HCT116 (cell line): ENCODE measurements around the gene SUN3. TPM values are rescaled to one million over a fixed set of nuclear protein-coding genes. Genes with fewer than 3 reads are reported as not detected.

Source experiments
- ATAC-seq: fragments of 200-7000 bp; cut with Tn5 transposase; 2 replicates; pipeline ENCODE4 v1.9.1; 2020; ENCODE audit warnings: mild to moderate bottlenecking, moderate library complexity
- BruUV-seq: library from RNA; stranded (reverse); fragments of 400-500 nt; replicated peaks from 2 replicates; lab custom pipeline; 2021; lab: Mats Ljungman, UMichigan
- CTCF ChIA-PET: fragments of 300-600 bp; sonication (Branson Sonifier 250); formaldehyde crosslinking; loops from one replicate; lab custom pipeline; 2021; ENCODE audit warnings: antibody characterized with exemption; lab: Charles Lee
- POLR2A ChIA-PET: fragments of 300-600, 350-600 bp; sonication (Branson Sonifier 250); formaldehyde crosslinking; loops from one replicate; lab custom pipeline; 2021; ENCODE audit warnings: antibody characterized with exemption; lab: Charles Lee
- RAD21 ChIA-PET, 2 experiments: fragments of 300-600 bp; sonication (Branson Sonifier 250); formaldehyde crosslinking; loops; one replicate each; lab custom pipeline; 2023; ENCODE audit warnings: low total read pairs in 2 of 2; ENCODE audit not compliant: uncharacterized antibody in 2 of 2, unreplicated experiment in 2 of 2, low non-redundant PET in 1 of 2; lab: Charles Lee
- DNase-seq: peaks from one replicate; pipeline ENCODE4 v3.0.0-alpha.2; 2010; ENCODE audit warnings: low read depth, low spot score
- H2AFZ ChIP-seq: fragments of 200-600 bp; shearing (Covaris generic), sonication (generic); 2 replicates; pipeline ENCODE4 v1.6.1; 2017; ENCODE audit warnings: low read depth, mixed run types, mixed read lengths, antibody characterized with exemption, low read length; ENCODE audit not compliant: poor library complexity, severe bottlenecking
- H3K27ac ChIP-seq: 2 replicates; pipeline ENCODE4 v1.5.1; 2012; ENCODE audit warnings: low read depth, low read length
- H3K27me3 ChIP-seq: fragments of 200-600 bp; sonication (generic); 2 replicates; pipeline ENCODE4 v1.6.1; 2016; ENCODE audit warnings: mixed run types, low read length, mixed read lengths; ENCODE audit not compliant: insufficient read depth
- H3K36me3 ChIP-seq, 2 experiments: fragments of 200-500 bp in 1 of 2; fragments of 200-600 bp in 1 of 2; sonication (Bioruptor generic) in 1 of 2; sonication (generic) in 1 of 2; 2 replicates each; pipeline versions ENCODE4 v1.5.1 to v1.6.1; 2014 to 2016; ENCODE audit warnings: low read length in 2 of 2, inconsistent platforms in 1 of 2, mixed read lengths in 1 of 2, mixed run types in 1 of 2; ENCODE audit not compliant: insufficient read depth in 2 of 2, control insufficient read depth in 1 of 2
- H3K4me1 ChIP-seq, 2 experiments: fragments of 200-600 bp in 1 of 2; sonication (generic) in 1 of 2; 2 replicates each; pipeline versions ENCODE4 v1.5.1 to v1.6.1; 2012 to 2017; ENCODE audit warnings: low read length in 2 of 2, inconsistent platforms in 1 of 2, mild to moderate bottlenecking in 1 of 2, mixed read lengths in 1 of 2, mixed run types in 1 of 2, moderate library complexity in 1 of 2; ENCODE audit not compliant: insufficient read depth in 2 of 2, control insufficient read depth in 1 of 2
- H3K4me2 ChIP-seq: fragments of 200-600 bp; sonication (generic); 2 replicates; pipeline ENCODE4 v1.6.1; 2017; ENCODE audit warnings: mixed run types, low read length, mixed read lengths
- H3K4me3 ChIP-seq, 2 experiments: fragments of 200-600 bp in 1 of 2; sonication (generic) in 1 of 2; replicated peaks in 1 of 2; 2 replicates each; pipeline ENCODE4 v1.5.1; 2011 to 2016; ENCODE audit warnings: low read length in 2 of 2, control low read depth in 1 of 2, low read depth in 1 of 2, mild to moderate bottlenecking in 1 of 2, mixed read lengths in 1 of 2, mixed run types in 1 of 2
- H3K79me2 ChIP-seq: fragments of 200-600 bp; sonication (generic); 2 replicates; pipeline ENCODE4 v1.6.1; 2017; ENCODE audit warnings: mild to moderate bottlenecking, mixed run types, low read length, moderate library complexity, mixed read lengths; ENCODE audit not compliant: insufficient read depth
- H3K9ac ChIP-seq: fragments of 200-600 bp; sonication (generic); 2 replicates; pipeline ENCODE4 v1.6.1; 2016; ENCODE audit warnings: low read length, mixed read lengths
- H3K9me2 ChIP-seq: fragments of 200-600 bp; sonication (generic), shearing (Covaris generic); 2 replicates; pipeline ENCODE4 v1.6.1; 2017; ENCODE audit warnings: mixed run types, mild to moderate bottlenecking, moderate library complexity; ENCODE audit not compliant: insufficient read depth
- H3K9me3 ChIP-seq, 2 experiments: fragments of 200-500 bp in 1 of 2; fragments of 200-600 bp in 1 of 2; sonication (Bioruptor generic) in 1 of 2; sonication (generic) in 1 of 2; 2 replicates each; pipeline ENCODE4 v1.6.1; 2014 to 2017; ENCODE audit warnings: low read length in 2 of 2, mixed read lengths in 2 of 2, inconsistent platforms in 1 of 2, low read depth in 1 of 2, mild to moderate bottlenecking in 1 of 2, mixed run types in 1 of 2, moderate library complexity in 1 of 2; ENCODE audit not compliant: control insufficient read depth in 1 of 2, insufficient read depth in 1 of 2
- H4K20me1 ChIP-seq: fragments of 200-600 bp; sonication (generic), shearing (Covaris generic); 2 replicates; pipeline ENCODE4 v1.6.1; 2017; ENCODE audit warnings: mixed run types, mild to moderate bottlenecking, moderate library complexity; ENCODE audit not compliant: insufficient read depth
- CBX3 ChIP-seq: IDR thresholded peaks from 2 replicates; pipeline ENCODE4 v1.6.1; 2012; ENCODE audit warnings: low read depth
- CEBPB ChIP-seq: IDR thresholded peaks from 2 replicates; pipeline ENCODE4 v1.6.1; 2012; ENCODE audit warnings: low read depth
- CTCF ChIP-seq, 3 experiments: fragments of 200-600 bp in 1 of 3; sonication (generic) in 1 of 3; IDR thresholded peaks in 2 of 3; conservative IDR thresholded peaks in 1 of 3; 2 replicates each; pipeline ENCODE4 v1.5.1; 2012 to 2017; ENCODE audit warnings: low read depth in 2 of 3, low read length in 2 of 3, antibody characterized with exemption in 1 of 3, borderline replicate concordance in 1 of 3, control low read depth in 1 of 3, mild to moderate bottlenecking in 1 of 3, mixed read lengths in 1 of 3, mixed run types in 1 of 3, moderate library complexity in 1 of 3; ENCODE audit not compliant: insufficient read depth in 1 of 3
- EGR1 ChIP-seq: IDR thresholded peaks from 2 replicates; pipeline ENCODE4 v1.6.1; 2012; ENCODE audit warnings: low read depth
- ELF1 ChIP-seq: IDR thresholded peaks from 2 replicates; pipeline ENCODE4 v1.6.1; 2012; ENCODE audit warnings: low read depth, borderline replicate concordance
- EZH2phosphoT487 ChIP-seq: fragments of 200-600 bp; IDR thresholded peaks from 2 replicates; pipeline ENCODE4 v1.6.1; 2018; ENCODE audit warnings: antibody characterized with exemption, borderline replicate concordance
- RAD21 ChIP-seq: IDR thresholded peaks from 2 replicates; pipeline ENCODE4 v1.6.1; 2012; ENCODE audit warnings: low read depth, mild to moderate bottlenecking
- REST ChIP-seq: IDR thresholded peaks from 2 replicates; pipeline ENCODE4 v1.6.1; 2012; ENCODE audit warnings: low read depth
- SIN3A ChIP-seq: IDR thresholded peaks from 2 replicates; pipeline ENCODE4 v1.6.1; 2012; ENCODE audit warnings: low read depth
- SP1 ChIP-seq: IDR thresholded peaks from 2 replicates; pipeline ENCODE4 v1.6.1; 2012; ENCODE audit warnings: low read depth
- ZFX ChIP-seq: fragments of 450-650 bp; IDR thresholded peaks from 2 replicates; pipeline ENCODE4 v1.6.1; 2017
- intact Hi-C: fragments of 100-400 bp; cut with micrococcal nuclease; formaldehyde crosslinking; loops from 2 replicates; pipeline ENCODE4 v1.10.0; 2022
- total RNA-seq: library from RNA; stranded (reverse); gene quantifications from one replicate; pipeline ENCODE4 v1.2.1, GENCODE V29; 2021; ENCODE audit not compliant: unreplicated experiment

SUN3 gene
- total RNA-seq, 1 experiment from 2014 or later, result 4.5 TPM

GRCh38 chr7:48078470-48078869 is 49.6 kb upstream of the SUN3 start:
- Histone ChIP-seq H2AFZ (no peak overlapping the region), H3K4me3 (no peak overlapping the region), H3K9me3 (no peaks in the 10 kb centered on the region), H3K27me3 (no peaks in the 10 kb centered on the region), H3K36me3 (no peaks in the 10 kb centered on the region), H3K27ac (no peak overlapping the region), H3K9me2 (no peaks in the 10 kb centered on the region), H3K4me1 (peaks cover 8 to 17% of the 10 kb centered on the region in 2 experiments), H4K20me1 (no peaks in the 10 kb centered on the region), H3K9ac (no peak overlapping the region), H3K79me2 (no peaks in the 10 kb centered on the region), H3K4me2 (no peak overlapping the region)
- no TSS peak for BruUV-seq
- ChIA-PET POLR2A (interaction anchor here (0.8 kb wide), 1 partner anchor 10 kb away, joined by 3 read pairs; no protein-coding TSS in a partner anchor), CTCF (no interaction called here), RAD21 (no interaction called here)
- no peak for ATAC-seq
- intact Hi-C loops, result no loop called here
- DNase-seq, result no peak
- TF ChIP-seq EZH2phosphoT487, result no peak
- no peak for TF ChIP-seq SIN3A
- no peak for TF ChIP-seq CTCF (IDR thresholded peaks at IDR 0.05 in 2 of 3, conservative IDR thresholded peaks at IDR 0.05 in 1 of 3; ENCODE audit: borderline replicate concordance in 1 of 3, insufficient read depth in 1 of 3, low read depth in 2 of 3, low read length in 2 of 3)
- TF ChIP-seq EGR1, result no peak
- no peak for TF ChIP-seq SP1
- TF ChIP-seq CBX3, result no peak
- no peak for TF ChIP-seq ZFX
- no peak for TF ChIP-seq RAD21
- no peak for TF ChIP-seq REST
- TF ChIP-seq CEBPB, result no peak
- no peak for TF ChIP-seq ELF1
